ENCODE results near the gene EPAS1. TPM values are rescaled to one million over a fixed set of nuclear protein-coding genes. Genes with fewer than 3 reads are reported as not detected.

The EPAS1 gene
- polyA plus RNA-seq, 2 of the 4 experiments (the other 2 are of a cell fraction), result 128 to 143 TPM

- 50% methylated on average over 4 of the region's 4 CpGs for WGBS (ENCODE audit: missing lambda C conversion rate)
- no peaks in the 10 kb centered on the region for H3K9me3 ChIP-seq
- POLR2A ChIA-PET, result no interaction called here
- H3K4me3 ChIP-seq, result no peak overlapping the region
- peak; percentile 50 to 71 for DNase-seq (ENCODE audit: low read depth in 1 of 2, low spot score in 1 of 2)
- CTCF ChIA-PET, result interaction anchor here (0.6 to 5.6 kb wide), 21 partner anchors 9 to 372 kb away, joined by 3 to 44 read pairs (median 8); no protein-coding TSS in a partner anchor
- FAIRE-seq, result no peak
- no peak overlapping the region for H3K4me2 ChIP-seq
- peaks cover 27% of the 10 kb centered on the region for H3K4me1 ChIP-seq
- peak overlapping the region in 1 of 2 experiments; percentile 60; a peak in 2 of 6 replicates for H3K27ac ChIP-seq
- TF ChIP-seq HOXB13 (CRISPR knock-in tag; IDR thresholded peaks at IDR 0.05; ENCODE audit: low read depth) (no peak), CTCF (IDR thresholded peaks at IDR 0.05) (peak; percentile 94), HES2 (IDR thresholded peaks at IDR 0.05) (no peak), TP53 (CRISPR knock-in tag; IDR thresholded peaks at IDR 0.05) (no peak), PBX3 (IDR thresholded peaks at IDR 0.05) (no peak), NPAS2 (CRISPR knock-in tag; IDR thresholded peaks at IDR 0.05; ENCODE audit: borderline replicate concordance) (no peak), USF2 (IDR thresholded peaks at IDR 0.05) (no peak), CEBPB (IDR thresholded peaks at IDR 0.05) (0 out of 4 replicates have a peak, but pooled peaks of 1 of the 2 experiments have one; percentile 3), HDAC2 (IDR thresholded peaks at IDR 0.05) (no peak), CHD2 (IDR thresholded peaks at IDR 0.05; ENCODE audit: low read length, partially characterized antibody) (no peak), RCOR1 (IDR thresholded peaks at IDR 0.05; ENCODE audit: low read depth, low read length) (no peak), RNF2 (IDR thresholded peaks at IDR 0.05; ENCODE audit: borderline replicate concordance, low read depth) (no peak), REST (IDR thresholded peaks at IDR 0.05) (no peak), CHD4 (IDR thresholded peaks at IDR 0.05; ENCODE audit: borderline replicate concordance) (no peak), BCL3 (IDR thresholded peaks at IDR 0.05) (no peak), ELK1 (IDR thresholded peaks at IDR 0.05; ENCODE audit: low read depth, low read length) (no peak), CBX8 (IDR thresholded peaks at IDR 0.05) (no peak), ZC3H11A (IDR thresholded peaks at IDR 0.05) (no peak), NR3C1 (IDR thresholded peaks at IDR 0.05) (no peak), RFX5 (IDR thresholded peaks at IDR 0.05) (no peak), SREBF2 (IDR thresholded peaks at IDR 0.05) (no peak), MAZ (IDR thresholded peaks at IDR 0.05; ENCODE audit: borderline replicate concordance, low read depth, low read length) (no peak), EP300 (IDR thresholded peaks at IDR 0.05) (no peak), SMC3 (IDR thresholded peaks at IDR 0.05) (peak; percentile 98), HEYL (CRISPR knock-in tag; IDR thresholded peaks at IDR 0.05) (no peak), ZSCAN20 (CRISPR knock-in tag; IDR thresholded peaks at IDR 0.05) (no peak), RAD21 (conservative IDR thresholded peaks at IDR 0.05 in 1 of 2, IDR thresholded peaks at IDR 0.05 in 1 of 2) (peak; percentile 94 to 96)
- peak in 1 of 2 experiments; percentile 70; a peak in 3 of 6 replicates for ATAC-seq
These were observed 67.7 kb downstream of the EPAS1 start for GRCh38 chr2:46364797-46365457.
